Loucy (cell line): Measurements from ENCODE around the gene HCN1.

Experiments used
- CTCF ChIP-seq: fragments of 200-600 bp; sonication (generic); conservative IDR thresholded peaks from 2 replicates; pipeline ENCODE4 v1.5.1; 2014; ENCODE audit warnings: mild to moderate bottlenecking, antibody characterized with exemption, low read length
- EZH2phosphoT487 ChIP-seq: fragments of 200-600 bp; IDR thresholded peaks from 2 replicates; pipeline ENCODE4 v1.6.1; 2018; ENCODE audit warnings: antibody characterized with exemption, mild to moderate bottlenecking, moderate library complexity, borderline replicate concordance

GRCh38 chr5:45484781-45485180 lies 211.4 kb downstream of the HCN1 start:
- no peak for TF ChIP-seq CTCF
- TF ChIP-seq EZH2phosphoT487, result no peak
